ES-I3 (cell line): ENCODE measurements around the gene DKK3.

Source experiments
- H3K36me3 ChIP-seq: 2 replicates; pipeline ENCODE4 v1.6.1; 2013; ENCODE audit warnings: mild to moderate bottlenecking, low read length, control low read depth, moderate library complexity; ENCODE audit not compliant: insufficient read depth
- H3K4me1 ChIP-seq: 2 replicates; pipeline ENCODE4 v1.6.1; 2013; ENCODE audit warnings: mild to moderate bottlenecking, control low read depth, low read length; ENCODE audit not compliant: insufficient read depth
- H3K9ac ChIP-seq: 2 replicates; pipeline ENCODE4 v1.6.1; 2013; ENCODE audit warnings: low read depth, mild to moderate bottlenecking, low read length, moderate library complexity
- H3K9me3 ChIP-seq: 2 replicates; pipeline ENCODE4 v1.6.1; 2013; ENCODE audit warnings: mild to moderate bottlenecking, low read length, moderate library complexity; ENCODE audit not compliant: control insufficient read depth, insufficient read depth

DKK3 gene

GRCh38 chr11:11966826-11967668 lies 41.4 kb downstream of the DKK3 start:
- Histone ChIP-seq H3K4me1 (peaks cover 5% of the 10 kb centered on the region; the same call in 1 of the 2 replicates), H3K9ac (no peak overlapping the region), H3K36me3 (no peaks in the 10 kb centered on the region), H3K9me3 (no peaks in the 10 kb centered on the region)

- Histone ChIP-seq H3K36me3 (no peaks in the 10 kb centered on the region), H3K4me1 (peaks cover 5% of the 10 kb centered on the region; the same call in 1 of the 2 replicates), H3K9me3 (no peaks in the 10 kb centered on the region)
These were observed 42.1 kb downstream of the DKK3 start for GRCh38 chr11:11966354-11966741.

DNA sequence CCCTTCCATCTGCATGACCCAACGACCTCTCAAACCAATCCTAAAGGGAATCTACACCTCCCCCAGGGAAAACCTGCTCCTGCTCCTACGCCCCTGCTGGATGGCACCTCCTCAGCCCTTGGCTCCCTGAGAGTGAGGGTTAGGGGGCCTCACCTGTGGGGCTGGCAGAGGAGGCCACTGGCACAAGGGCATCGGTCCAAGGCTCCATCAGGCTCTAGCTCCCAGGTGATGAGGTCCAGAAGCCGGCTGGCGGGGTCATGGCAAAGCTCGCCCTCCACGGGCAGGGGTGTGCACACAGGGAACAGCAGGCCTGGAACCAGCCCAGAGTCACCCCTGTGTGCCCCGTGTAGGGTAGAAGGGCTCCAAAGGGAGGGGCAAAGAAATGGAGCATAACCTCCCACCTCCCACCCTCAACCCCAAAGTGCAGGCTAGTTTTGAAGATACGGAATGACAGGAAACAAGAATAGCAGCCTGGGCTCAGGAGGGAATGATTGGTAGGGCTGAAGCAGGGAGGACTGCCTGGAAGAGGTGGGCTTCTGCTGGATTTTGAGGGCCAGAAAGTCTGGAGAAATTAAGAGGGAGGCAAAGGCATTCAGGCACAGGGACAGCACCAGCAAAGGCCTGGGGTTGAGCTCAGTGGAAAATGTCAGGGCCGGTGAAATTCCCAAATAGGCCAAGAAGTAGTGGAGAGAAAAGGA lies 42.6 kb downstream of the DKK3 start:
- H3K4me1 ChIP-seq: peaks cover 5% of the 10 kb centered on the region; the same call in 1 of the 2 replicates
- H3K9me3 ChIP-seq: no peaks in the 10 kb centered on the region
- no peak overlapping the region for H3K9ac ChIP-seq
- no peaks in the 10 kb centered on the region for H3K36me3 ChIP-seq

More at GRCh38 chr11:11966354-11966741, 42.1 kb downstream of the DKK3 start:
- H3K9ac ChIP-seq: no peak overlapping the region

- Histone ChIP-seq H3K9ac (no peak overlapping the region), H3K36me3 (no peaks in the 10 kb centered on the region), H3K4me1 (peaks cover 8% of the 10 kb centered on the region; the same call in 1 of the 2 replicates), H3K9me3 (no peaks in the 10 kb centered on the region)
These were observed 43.2 kb downstream of the DKK3 start for GRCh38 chr11:11965192-11965591.

GRCh38 chr11:11964774-11965150 lies 43.7 kb downstream of the DKK3 start:
- peaks cover 8% of the 10 kb centered on the region; the same call in 1 of the 2 replicates for H3K4me1 ChIP-seq
- no peaks in the 10 kb centered on the region for H3K9me3 ChIP-seq
- no peaks in the 10 kb centered on the region for H3K36me3 ChIP-seq
- H3K9ac ChIP-seq: no peak overlapping the region

GRCh38 chr11:11963842-11964773 lies 44.3 kb downstream of the DKK3 start:
- Histone ChIP-seq H3K9me3 (no peaks in the 10 kb centered on the region), H3K36me3 (no peaks in the 10 kb centered on the region), H3K9ac (no peak overlapping the region), H3K4me1 (peaks cover 8% of the 10 kb centered on the region; the same call in 1 of the 2 replicates)

GRCh38 chr11:11963067-11963466 lies 45.4 kb downstream of the DKK3 start:
- no peaks in the 10 kb centered on the region for H3K9me3 ChIP-seq
- H3K36me3 ChIP-seq: no peaks in the 10 kb centered on the region
- no peak overlapping the region for H3K9ac ChIP-seq
- peaks cover 8% of the 10 kb centered on the region; the same call in 1 of the 2 replicates for H3K4me1 ChIP-seq

DNA sequence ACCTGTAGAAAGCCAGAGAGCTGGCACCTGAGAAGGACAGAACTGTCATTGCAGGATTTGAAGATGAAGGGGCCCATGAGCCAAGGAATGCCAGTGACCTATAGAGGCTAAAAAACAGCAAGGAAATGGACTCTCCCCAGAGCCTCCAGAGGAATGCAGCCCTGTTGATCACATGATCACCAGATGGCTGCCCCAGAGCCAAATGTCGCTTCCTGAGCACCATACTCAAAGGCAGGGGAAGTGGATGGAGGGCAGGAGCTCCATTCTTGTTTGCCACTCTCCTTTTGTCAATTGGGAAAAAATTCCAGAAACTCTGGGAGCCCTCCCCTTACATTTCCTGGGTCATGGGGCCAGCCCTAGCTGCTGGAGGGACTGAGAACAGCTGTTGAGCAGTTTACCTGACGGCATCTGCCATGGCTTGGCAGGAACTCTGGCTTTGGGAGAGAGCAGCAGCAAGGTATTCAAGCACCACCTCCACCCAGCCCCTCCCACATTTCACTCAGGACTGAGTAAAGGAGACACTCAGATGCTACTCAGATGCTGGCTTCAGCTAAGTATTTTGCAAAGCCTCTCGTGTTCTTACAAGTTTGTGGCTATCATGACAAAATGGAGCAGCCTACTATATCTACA lies 46.9 kb downstream of the DKK3 start:
- Histone ChIP-seq H3K36me3 (no peaks in the 10 kb centered on the region), H3K4me1 (peaks cover 6% of the 10 kb centered on the region; the same call in 1 of the 2 replicates), H3K9me3 (no peaks in the 10 kb centered on the region), H3K9ac (no peak overlapping the region)

DNA sequence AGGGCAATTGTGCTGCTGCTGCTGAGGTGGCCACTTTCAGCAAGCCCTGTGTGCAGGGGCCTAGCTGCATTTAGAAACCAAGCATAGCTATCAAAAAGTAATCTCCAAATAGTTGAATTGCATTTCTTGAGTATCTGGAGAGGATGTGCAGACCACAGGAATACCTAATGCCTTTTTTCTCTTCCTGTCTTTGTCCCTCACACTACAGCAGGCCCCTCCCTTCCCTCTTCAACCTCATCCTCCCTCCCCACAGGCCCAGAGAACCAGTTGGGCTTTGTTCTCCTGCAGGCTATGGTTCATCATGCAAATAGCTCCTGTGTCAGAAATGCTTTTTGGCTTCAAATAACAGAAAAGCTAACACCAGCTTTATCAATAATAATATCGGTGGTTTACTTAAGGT lies 47.7 kb downstream of the DKK3 start:
- Histone ChIP-seq H3K4me1 (peaks cover 3% of the 10 kb centered on the region; the same call in 1 of the 2 replicates), H3K9ac (no peak overlapping the region), H3K9me3 (no peaks in the 10 kb centered on the region), H3K36me3 (no peaks in the 10 kb centered on the region; the same call in 1 of the 2 replicates)

GRCh38 chr11:11959601-11960000 lies 48.8 kb downstream of the DKK3 start:
- peaks cover 3% of the 10 kb centered on the region; the same call in 1 of the 2 replicates for H3K4me1 ChIP-seq

GRCh38 chr11:11958403-11959231 lies 49.8 kb downstream of the DKK3 start:
- Histone ChIP-seq H3K4me1 (peaks cover 3% of the 10 kb centered on the region; the same call in 1 of the 2 replicates), H3K9me3 (no peaks in the 10 kb centered on the region), H3K9ac (no peak overlapping the region), H3K36me3 (no peaks in the 10 kb centered on the region; the same call in 1 of the 2 replicates)

More at GRCh38 chr11:11959601-11960000, 48.8 kb downstream of the DKK3 start:
- no peaks in the 10 kb centered on the region; the same call in 1 of the 2 replicates for H3K36me3 ChIP-seq
- H3K9me3 ChIP-seq: no peaks in the 10 kb centered on the region
- no peak overlapping the region for H3K9ac ChIP-seq

- H3K4me1 ChIP-seq: peaks cover 3% of the 10 kb centered on the region; the same call in 1 of the 2 replicates
- H3K9me3 ChIP-seq: no peaks in the 10 kb centered on the region
- no peaks in the 10 kb centered on the region; the same call in 1 of the 2 replicates for H3K36me3 ChIP-seq
- no peak overlapping the region for H3K9ac ChIP-seq
These were observed 52.4 kb downstream of the DKK3 start for GRCh38 chr11:11956006-11956405.

GRCh38 chr11:11952036-11952435 lies 56.4 kb downstream of the DKK3 start:
- Histone ChIP-seq H3K36me3 (peaks cover 3% of the 10 kb centered on the region), H3K4me1 (no peaks in the 10 kb centered on the region), H3K9ac (no peak overlapping the region), H3K9me3 (no peaks in the 10 kb centered on the region)
